Activated CD4-positive, CD25-positive, alpha-beta regulatory T cell (primary cell): Measurements from ENCODE around the gene STIMATE.

Experiments
- DNase-seq, 4 experiments: peaks; one replicate each; lab custom pipeline; 2025; lab: John Stamatoyannopoulos, UW

The STIMATE gene

DNA sequence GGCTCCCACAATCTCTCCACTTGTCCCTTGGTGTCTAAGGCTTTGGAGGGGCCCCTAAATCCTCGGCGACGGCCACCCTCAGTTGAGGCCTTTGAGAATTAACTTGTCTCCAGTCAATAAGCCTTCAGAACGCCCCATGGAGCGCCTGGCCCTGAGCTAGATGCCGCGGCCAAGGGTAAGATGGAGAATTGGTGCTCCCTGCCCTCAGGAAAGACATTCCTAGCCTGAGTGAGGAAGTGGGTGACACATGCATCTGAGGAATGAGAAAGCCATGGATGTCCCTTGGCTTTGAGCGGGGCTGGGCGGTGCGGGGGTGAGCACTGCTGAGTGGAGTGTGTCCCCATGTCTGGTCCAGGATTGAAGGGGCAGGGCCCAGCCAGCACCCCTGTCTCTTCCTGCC, 80.1 kb downstream of the STIMATE start:
- DNase-seq, result no peak

DNA sequence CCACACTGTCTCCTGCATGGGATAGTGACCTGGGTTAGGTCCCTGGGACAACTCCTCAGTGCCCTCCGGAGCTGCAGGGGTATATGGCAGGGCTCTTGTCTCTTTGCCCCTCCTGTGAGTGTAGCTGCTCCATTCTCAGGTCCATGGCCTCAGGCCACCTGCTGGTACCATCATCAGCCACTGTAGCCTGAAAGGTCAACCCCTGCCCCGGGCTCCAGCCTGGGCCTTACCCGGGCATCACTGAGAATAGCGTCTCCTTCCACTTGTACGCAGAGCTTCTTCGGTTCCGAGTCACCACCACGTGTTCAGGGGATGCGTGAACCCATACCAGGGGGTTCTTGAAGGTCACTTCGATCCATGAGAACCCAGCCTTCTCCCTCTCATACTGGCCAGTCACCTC, 80.7 kb downstream of the STIMATE start:
- DNase-seq, result no peak

DNA sequence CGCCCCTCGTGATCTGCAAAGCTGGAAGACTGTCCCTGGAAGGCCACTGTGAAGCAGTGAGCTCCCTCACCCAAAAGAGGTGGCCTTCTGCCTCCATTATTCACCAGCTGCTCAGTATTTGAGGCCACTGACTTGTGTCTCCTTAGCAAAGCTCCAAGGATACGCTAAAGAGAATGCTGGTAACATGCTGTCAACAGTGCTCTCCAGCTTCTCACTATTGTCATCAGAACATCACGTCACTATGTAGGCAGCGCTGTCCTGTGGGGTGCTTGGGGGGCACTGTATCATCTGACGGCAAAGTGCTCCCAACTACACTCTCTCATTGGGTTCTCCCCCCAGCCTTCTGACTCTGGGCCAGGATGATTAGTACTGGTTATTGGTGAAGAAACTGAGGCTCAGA, 81.1 kb downstream of the STIMATE start:
- DNase-seq, result no peak

GRCh38 chr3:52813810-52814209, 83.5 kb downstream of the STIMATE start:
- DNase-seq, result no peak

DNA sequence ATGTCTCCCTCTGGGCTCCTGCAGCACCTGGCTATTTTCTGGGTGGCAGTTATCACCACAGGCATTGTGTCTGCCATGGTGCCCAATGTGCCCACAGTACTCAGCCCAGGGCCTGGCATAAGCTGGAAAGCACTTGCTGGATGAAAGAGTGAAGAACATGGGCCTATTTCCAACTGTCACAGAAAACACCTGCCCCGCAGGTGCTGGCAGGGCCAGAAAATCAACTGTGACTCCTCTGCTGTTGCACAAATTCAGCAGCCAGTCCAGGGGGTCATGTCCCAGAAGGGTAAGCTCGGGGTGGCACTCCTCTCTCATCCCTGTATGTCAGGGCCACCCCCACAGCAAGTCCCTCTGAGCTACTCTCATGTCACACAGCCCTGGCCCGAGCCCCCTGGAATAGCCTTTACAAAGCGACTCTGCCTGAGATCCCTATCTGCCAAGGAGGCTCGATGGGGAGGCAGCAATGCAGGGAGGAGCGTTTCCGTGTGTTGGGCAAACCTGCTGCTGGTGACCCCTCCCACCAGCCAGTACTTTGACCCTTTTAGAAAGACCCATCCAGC, 85.8 kb downstream of the STIMATE start:
- no peak for DNase-seq

DNA sequence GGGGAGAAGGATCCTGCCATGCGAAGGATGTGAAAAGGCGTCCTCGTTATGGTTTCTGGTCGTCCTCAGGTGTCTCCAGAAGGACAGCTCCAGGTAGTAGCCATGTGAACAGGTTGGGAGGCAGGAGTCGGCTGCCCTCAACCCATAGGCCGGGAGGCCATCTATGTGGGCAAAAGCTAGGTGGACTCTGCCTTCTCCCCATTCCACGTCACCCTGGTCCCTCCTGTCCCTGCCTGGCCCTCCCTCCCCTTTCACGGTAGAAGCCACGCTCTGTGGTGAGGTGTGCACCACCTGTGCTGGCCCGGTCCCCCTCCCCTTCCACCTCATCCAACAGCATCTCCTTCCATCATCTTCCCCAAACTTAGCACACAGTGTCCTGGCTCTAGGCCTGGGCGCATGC, 86.4 kb downstream of the STIMATE start:
- DNase-seq, result no peak

GRCh38 chr3:52809662-52810377, 87.5 kb downstream of the STIMATE start:
- no peak for DNase-seq

GRCh38 chr3:52809149-52809548, 88.2 kb downstream of the STIMATE start:
- no peak for DNase-seq

- DNase-seq, result no peak
Observed at GRCh38 chr3:52805270-52806039, 91.9 kb downstream of the STIMATE start.

DNA sequence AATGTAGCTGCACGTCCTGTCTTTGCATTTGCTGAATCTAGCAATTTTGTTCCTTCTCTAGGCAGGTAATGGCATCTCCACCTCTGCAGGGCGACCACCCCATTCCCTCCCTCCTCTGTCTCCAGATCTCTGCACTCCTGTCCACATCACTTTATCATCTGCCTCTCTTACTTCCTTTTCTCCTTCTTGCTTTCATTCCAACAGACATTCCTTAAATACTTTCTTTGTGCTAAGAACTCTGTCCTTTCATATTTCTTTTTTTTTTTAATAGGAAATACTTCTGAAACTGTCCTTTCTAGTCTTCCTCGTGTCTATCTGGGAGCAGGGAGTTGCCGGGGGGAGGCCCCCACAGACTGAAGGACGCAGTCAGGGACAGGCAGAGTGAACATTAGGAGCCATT, 95.5 kb downstream of the STIMATE start:
- DNase-seq, result no peak

- no peak for DNase-seq
Observed at GRCh38 chr3:52800079-52800478, 97.3 kb downstream of the STIMATE start.

GRCh38 chr3:52798978-52799476, 98.3 kb downstream of the STIMATE start:
- DNase-seq, result no peak

DNA sequence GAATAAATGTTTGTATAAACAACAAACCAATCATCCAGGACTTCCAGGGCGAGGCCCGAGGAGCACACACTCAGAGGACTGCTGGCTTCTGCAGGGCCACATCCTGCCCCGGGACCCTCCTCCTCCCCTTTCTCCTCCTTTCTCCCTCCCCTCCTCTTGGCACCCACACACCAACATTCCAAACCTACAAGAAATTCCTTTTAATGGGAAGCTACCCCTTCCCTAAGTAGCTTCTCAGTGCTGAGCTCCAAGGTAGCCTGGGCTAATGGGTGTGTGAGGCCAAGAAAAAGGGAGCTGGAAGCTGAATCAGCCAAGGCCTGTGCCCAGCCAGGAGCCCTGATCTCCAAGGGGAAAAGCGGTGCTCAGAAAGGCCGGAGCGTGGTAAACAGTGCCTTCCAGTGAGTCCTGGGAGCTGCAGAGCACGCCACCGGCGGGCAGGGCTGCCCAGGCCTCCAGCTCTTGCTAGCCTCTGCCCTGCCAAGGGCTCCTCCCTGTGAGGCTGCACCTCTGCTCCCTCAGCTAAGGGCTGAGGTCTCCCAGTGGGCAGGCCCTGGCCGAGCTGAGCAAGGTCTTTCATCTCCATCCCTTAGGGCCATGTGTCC, 98.9 kb downstream of the STIMATE start:
- no peak for DNase-seq

DNA sequence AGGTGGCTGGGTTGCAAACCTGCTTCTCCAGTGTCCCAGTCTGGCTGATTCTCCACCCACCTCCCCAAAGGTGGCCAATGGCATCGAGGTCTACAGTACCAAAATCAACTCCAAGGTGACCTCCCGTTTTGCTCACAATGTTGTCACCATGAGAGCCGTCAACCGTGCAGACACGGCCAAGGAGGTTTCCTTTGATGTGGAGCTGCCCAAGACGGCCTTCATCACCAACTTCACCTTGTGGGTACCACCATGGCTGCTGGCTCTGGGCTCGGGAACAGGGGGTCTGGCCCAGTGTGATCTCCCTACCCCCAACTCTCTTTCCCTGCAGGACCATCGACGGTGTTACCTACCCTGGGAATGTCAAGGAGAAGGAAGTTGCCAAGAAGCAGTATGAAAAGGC, 100.9 kb downstream of the STIMATE start:
- no peak for DNase-seq

DNA sequence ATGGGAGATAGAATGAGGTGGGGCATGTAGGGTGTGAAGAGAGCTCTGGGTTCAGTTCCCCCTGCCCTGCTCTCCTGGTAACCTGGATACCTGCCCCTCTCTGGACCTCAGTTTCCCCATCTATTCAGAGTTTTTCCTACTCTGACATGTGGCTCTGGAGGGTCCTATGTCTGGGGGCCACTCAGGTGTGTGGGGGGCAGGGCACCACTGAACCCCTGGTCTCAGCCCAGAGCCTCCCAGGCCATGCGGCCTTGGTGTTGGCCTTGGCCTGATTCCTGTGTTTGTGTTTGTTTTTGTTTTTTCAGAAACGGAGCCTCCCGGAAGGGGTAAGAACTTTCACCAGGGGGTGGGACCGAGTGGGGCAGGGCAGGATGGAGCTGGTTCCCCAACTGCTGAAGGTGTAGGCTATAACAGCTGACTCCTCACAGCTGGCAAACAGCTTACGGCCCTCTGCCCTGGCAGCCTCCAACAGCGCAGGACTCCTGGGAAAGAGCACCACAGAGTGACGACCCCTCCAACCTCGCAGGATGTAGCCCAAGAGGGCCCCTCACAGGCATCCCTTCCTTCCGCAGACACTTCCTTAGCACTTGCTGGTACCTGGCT, 101.9 kb downstream of the STIMATE start:
- no peak for DNase-seq

- DNase-seq, result no peak
Observed at GRCh38 chr3:52794612-52795099, 102.7 kb downstream of the STIMATE start, which contains the start of gene ITIH3. Gene ITIH3 (plus strand): TSS chr3:52794796. CDS start chr3:52794804, 8 bp downstream.

GRCh38 chr3:52793702-52794611, 103.4 kb downstream of the STIMATE start:
- DNase-seq, result no peak

DNA sequence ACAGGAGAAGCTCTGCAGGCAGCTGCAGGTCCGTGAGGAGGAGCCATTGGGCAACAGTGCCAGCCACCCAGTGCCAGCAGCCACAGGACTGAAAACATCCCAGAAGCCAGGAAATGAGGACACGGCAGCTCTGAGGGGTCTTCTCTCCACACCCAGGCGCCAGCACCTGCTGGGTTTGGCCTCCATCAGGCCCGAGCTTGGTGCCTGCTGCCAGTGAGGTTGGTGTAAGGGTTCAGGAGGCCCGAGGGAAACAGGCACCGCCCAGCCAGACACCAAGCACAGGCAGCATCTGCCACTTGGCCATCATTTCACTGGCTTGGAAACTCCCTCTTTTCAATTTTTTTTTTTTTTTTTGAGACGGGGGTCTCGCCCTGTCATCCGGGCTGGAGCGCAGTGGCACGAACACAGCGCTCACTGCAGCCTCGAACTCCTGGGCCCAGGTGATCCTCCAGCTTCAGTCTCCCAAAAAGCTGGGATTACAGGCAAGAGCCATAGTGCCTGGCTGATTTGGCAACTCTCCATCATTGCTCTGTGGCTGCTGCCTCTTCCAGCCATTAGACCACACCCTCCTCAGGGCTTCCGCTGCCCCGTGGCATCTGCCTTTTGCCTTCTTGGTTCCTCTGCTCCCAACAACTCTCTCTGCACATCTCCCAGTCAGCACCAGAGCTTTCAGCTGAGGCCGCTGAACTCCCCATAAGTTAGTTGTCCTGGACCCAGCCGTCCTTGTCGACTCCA, 104.2 kb downstream of the STIMATE start:
- DNase-seq, result no peak

- DNase-seq, result no peak
Observed at GRCh38 chr3:52792413-52792812, 104.9 kb downstream of the STIMATE start.

DNA sequence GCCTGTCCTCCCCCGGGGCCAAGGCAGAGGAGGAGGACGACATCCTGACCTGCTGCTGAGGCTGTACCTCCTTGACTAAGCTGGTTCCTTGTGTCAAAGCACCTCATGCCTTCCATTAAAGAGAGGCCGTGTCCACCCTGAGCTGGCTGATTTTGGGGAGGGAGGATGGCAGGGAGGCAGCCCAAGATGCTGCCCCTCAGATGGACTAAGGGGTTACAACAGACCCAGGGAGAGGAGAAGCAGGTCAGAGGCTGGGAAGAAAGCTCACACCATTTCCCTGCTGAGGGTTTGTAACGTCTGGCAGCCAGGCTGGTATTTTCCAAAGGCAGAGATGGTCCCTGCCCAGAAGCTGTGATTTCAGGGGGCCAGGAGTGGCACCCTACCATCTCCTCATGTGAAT, 105.4 kb downstream of the STIMATE start:
- DNase-seq, result no peak
